WTC11 (cell line): ENCODE measurements around the gene KLHL5. TPM values are rescaled to one million over a fixed set of nuclear protein-coding genes. Genes with fewer than 3 reads are reported as not detected.
A peak's percentile ranks its signal among the peaks of the same experiment; 100 is the strongest.

Experiments
- ATAC-seq: fragments of 200-7000 bp; cut with Tn5 transposase; 2 replicates; pipeline ENCODE4 v1.10.0; 2021; ENCODE audit warnings: mild to moderate bottlenecking, moderate library complexity
- CTCF ChIA-PET: fragments of 300-600 bp; sonication (Branson Sonifier 250); formaldehyde crosslinking; loops from one replicate; lab custom pipeline; 2021; ENCODE audit warnings: antibody characterized with exemption; lab: Charles Lee
- POLR2A ChIA-PET: fragments of 350-600 bp; sonication (Branson Sonifier 250); formaldehyde crosslinking; loops from one replicate; lab custom pipeline; 2021; ENCODE audit warnings: antibody characterized with exemption; lab: Charles Lee
- DNase-seq: peaks from one replicate; pipeline ENCODE4 v3.0.0; 2021; ENCODE audit warnings: low spot score
- H3K27ac Mint-ChIP-seq: 2 replicates; pipeline ENCODE4 v1.8.0; 2021; ENCODE audit warnings: mixed read lengths
- H3K27me3 Mint-ChIP-seq: 2 replicates; pipeline ENCODE4 v1.8.0; 2021; ENCODE audit warnings: low read depth, mild to moderate bottlenecking, moderate library complexity, mixed read lengths
- H3K36me3 Mint-ChIP-seq: 2 replicates; pipeline ENCODE4 v1.8.0; 2021; ENCODE audit warnings: mixed read lengths
- H3K4me1 Mint-ChIP-seq: 2 replicates; pipeline ENCODE4 v1.8.0; 2022; ENCODE audit warnings: mixed read lengths
- H3K4me3 Mint-ChIP-seq: 2 replicates; pipeline ENCODE4 v1.8.0; 2021; ENCODE audit warnings: mild to moderate bottlenecking, moderate library complexity, mixed read lengths
- H3K9me3 Mint-ChIP-seq: 2 replicates; pipeline ENCODE4 v1.8.0; 2021; ENCODE audit warnings: mixed read lengths
- ATF3 ChIP-seq: sonication (generic); formaldehyde crosslinking; conservative IDR thresholded peaks from 2 replicates; pipeline ENCODE4 v1.8.1; 2022; ENCODE audit warnings: mild to moderate bottlenecking, missing genetic modification reagents
- ATF6 ChIP-seq: sonication (generic); formaldehyde crosslinking; IDR thresholded peaks from 2 replicates; pipeline ENCODE4 v1.8.1; 2023; ENCODE audit warnings: mild to moderate bottlenecking, missing genetic modification reagents
- CDX4 ChIP-seq: fragments of 250-450 bp; sonication (Bioruptor Pico); IDR thresholded peaks from 2 replicates; pipeline ENCODE4 v1.9.0; 2021; ENCODE audit warnings: moderate library complexity, mild to moderate bottlenecking, inconsistent platforms, borderline replicate concordance
- CREM ChIP-seq: sonication (generic); formaldehyde crosslinking; IDR thresholded peaks from 2 replicates; pipeline ENCODE4 v1.8.1; 2022; ENCODE audit warnings: mild to moderate bottlenecking, missing genetic modification reagents, moderate library complexity
- ERG ChIP-seq: fragments of 250-450 bp; sonication (Bioruptor Pico); IDR thresholded peaks from 2 replicates; pipeline ENCODE4 v1.8.0; 2021; ENCODE audit warnings: mild to moderate bottlenecking
- HMGA2 ChIP-seq: fragments of 250-450 bp; sonication (Bioruptor Pico); IDR thresholded peaks from 2 replicates; pipeline ENCODE4 v1.4.0; 2021; ENCODE audit warnings: mild to moderate bottlenecking, moderate library complexity
- IRF1 ChIP-seq: sonication (generic); formaldehyde crosslinking; IDR thresholded peaks from 2 replicates; pipeline ENCODE4 v1.8.0; 2023; ENCODE audit warnings: missing genetic modification reagents
- MYBL2 ChIP-seq: sonication (generic); formaldehyde crosslinking; IDR thresholded peaks from 2 replicates; pipeline ENCODE4 v1.8.1; 2023; ENCODE audit warnings: mild to moderate bottlenecking, moderate library complexity, missing genetic modification reagents
- PREB ChIP-seq: sonication (generic); formaldehyde crosslinking; IDR thresholded peaks from 2 replicates; pipeline ENCODE4 v1.8.1; 2022; ENCODE audit warnings: mild to moderate bottlenecking, missing genetic modification reagents, moderate library complexity, borderline replicate concordance
- RORB ChIP-seq: fragments of 250-450 bp; sonication (Bioruptor Pico); IDR thresholded peaks from 2 replicates; pipeline ENCODE4 v1.9.0; 2021; ENCODE audit warnings: mild to moderate bottlenecking
- SMAD3 ChIP-seq: sonication (generic); formaldehyde crosslinking; IDR thresholded peaks from 2 replicates; pipeline ENCODE4 v1.8.0; 2022; ENCODE audit warnings: missing genetic modification reagents, mild to moderate bottlenecking, borderline replicate concordance
- SMAD4 ChIP-seq: sonication (generic); formaldehyde crosslinking; IDR thresholded peaks from 2 replicates; pipeline ENCODE4 v1.8.0; 2022; ENCODE audit warnings: mild to moderate bottlenecking, missing genetic modification reagents
- TP53 ChIP-seq: sonication (generic); formaldehyde crosslinking; IDR thresholded peaks from 2 replicates; pipeline ENCODE4 v1.8.1; 2023; ENCODE audit warnings: mild to moderate bottlenecking, missing genetic modification reagents
- ZBTB21 ChIP-seq: sonication (generic); formaldehyde crosslinking; IDR thresholded peaks from 2 replicates; pipeline ENCODE4 v1.8.1; 2023; ENCODE audit warnings: mild to moderate bottlenecking, missing genetic modification reagents, borderline replicate concordance
- ZMAT4 ChIP-seq: fragments of 250-450 bp; sonication (Bioruptor Pico); IDR thresholded peaks from 2 replicates; pipeline ENCODE4 v1.9.0; 2021; ENCODE audit warnings: mild to moderate bottlenecking
- ZNF138 ChIP-seq: sonication (generic); formaldehyde crosslinking; conservative IDR thresholded peaks from 2 replicates; pipeline ENCODE4 v1.8.1; 2022; ENCODE audit warnings: mild to moderate bottlenecking, moderate library complexity, missing genetic modification reagents
- ZNF219 ChIP-seq: sonication (generic); formaldehyde crosslinking; IDR thresholded peaks from 2 replicates; pipeline ENCODE4 v1.8.0; 2023; ENCODE audit warnings: missing genetic modification reagents, mild to moderate bottlenecking, borderline replicate concordance
- total RNA-seq: library from RNA; stranded (reverse); gene quantifications from 3 replicates; pipeline ENCODE4 v1.2.3, GENCODE V29; 2021

The KLHL5 gene
- total RNA-seq, 1 experiment from 2014 or later: 21.1 TPM

- TF ChIP-seq ZMAT4 (CRISPR knock-in tag) (no peak), ATF3 (no peak), TP53 (CRISPR knock-in tag) (no peak), ZNF219 (CRISPR knock-in tag) (no peak), ZNF138 (CRISPR knock-in tag) (no peak)
Observed at GRCh38 chr4:39043058-39043860, 18.8 kb upstream of the KLHL5 start (continued).

GRCh38 chr4:39043861-39044363 is 18.1 kb upstream of the KLHL5 start:
- H3K9me3 Mint-ChIP-seq: no peaks in the 10 kb centered on the region
- H3K36me3 Mint-ChIP-seq: no peaks in the 10 kb centered on the region
- H3K27ac Mint-ChIP-seq: peak overlapping the region; percentile 91
- POLR2A ChIA-PET: no interaction called here
- DNase-seq: no peak
- H3K4me1 Mint-ChIP-seq: peaks cover 23% of the 10 kb centered on the region
- ATAC-seq: no peak
- TF ChIP-seq SMAD3 (CRISPR knock-in tag): no peak
- no peak for TF ChIP-seq PREB (CRISPR knock-in tag)
- TF ChIP-seq HMGA2 (CRISPR knock-in tag): no peak
- TF ChIP-seq IRF1: no peak
- TF ChIP-seq ZBTB21 (CRISPR knock-in tag): no peak
- TF ChIP-seq MYBL2 (CRISPR knock-in tag): no peak
- TF ChIP-seq CDX4: no peak
- TF ChIP-seq SMAD4 (CRISPR knock-in tag): no peak
- no peak for TF ChIP-seq CREM (CRISPR knock-in tag)
- TF ChIP-seq ERG (CRISPR knock-in tag): no peak
- TF ChIP-seq ATF6 (CRISPR knock-in tag): no peak
- no peak for TF ChIP-seq RORB (CRISPR knock-in tag)
- TF ChIP-seq, all 79 proteins: peak for 0
- no peaks in the 10 kb centered on the region for H3K27me3 Mint-ChIP-seq
- H3K4me3 Mint-ChIP-seq: peak overlapping the region; percentile 77
- CTCF ChIA-PET: interaction anchor here (0.7 to 1.6 kb wide), 7 partner anchors 9 to 285 kb away, joined by 3 to 6 read pairs (median 3); partner anchors contain the start of gene WDR19
